Lower leg skin (tissue), 3 donors: ENCODE measurements around the gene UBE2M.
"Not testable (repeated sequence)": the region's sequence is repeated elsewhere in the genome, so short reads cannot be mapped to it uniquely, and the experiment has no call there.

ENCODE experiments used
- POLR2A ChIP-seq, 2 donors: fragments of 450-650 bp; IDR thresholded peaks; one replicate each; pipeline ENCODE4 v1.6.1; 2016 to 2017; ENCODE audit warnings: antibody characterized with exemption in 2 of 2, mild to moderate bottlenecking in 1 of 2, moderate library complexity in 1 of 2
- TF ChIP-seq, protein P1 (sequence below), 3 donors: fragments of 450-650 bp; IDR thresholded peaks; one replicate each; pipeline ENCODE4 v1.5.1; 2016; ENCODE audit warnings: antibody characterized with exemption in 3 of 3, mild to moderate bottlenecking in 3 of 3, moderate library complexity in 2 of 3

DNA sequence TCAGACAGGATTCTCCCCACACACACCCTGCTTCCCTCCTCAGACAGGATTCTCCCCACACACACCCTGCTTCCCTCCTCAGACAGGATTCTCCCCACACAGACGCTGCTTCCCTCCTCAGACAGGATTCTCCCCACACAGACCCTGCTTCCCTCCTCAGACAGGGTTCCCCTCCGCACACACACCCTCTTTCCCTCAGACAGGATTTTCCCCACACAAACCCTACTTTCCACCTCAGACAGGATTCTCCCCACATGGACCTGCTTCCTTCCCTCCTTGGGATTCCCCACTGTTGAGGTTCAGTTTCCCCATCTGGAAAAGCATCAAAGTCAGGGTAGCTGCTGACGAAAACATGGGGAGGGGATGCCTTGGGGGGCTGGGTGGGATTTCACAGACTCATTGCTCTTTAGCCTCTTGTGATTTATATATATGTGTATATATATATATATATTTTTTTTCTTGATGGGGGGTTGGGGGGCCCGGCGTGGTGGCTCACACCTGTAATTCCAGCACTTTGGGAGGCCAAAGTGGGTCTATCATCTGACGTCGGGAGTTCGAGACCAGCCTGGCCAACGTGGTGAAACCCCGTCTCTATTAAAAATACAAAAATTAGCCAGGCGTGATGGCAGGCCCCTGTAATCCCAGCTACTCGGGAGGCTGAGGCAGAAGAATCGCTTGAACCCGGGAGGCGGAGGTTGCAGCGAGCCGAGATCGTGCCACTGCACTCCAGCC is 15.6 kb downstream of the UBE2M start:
- TF ChIP-seq, protein P1, sequence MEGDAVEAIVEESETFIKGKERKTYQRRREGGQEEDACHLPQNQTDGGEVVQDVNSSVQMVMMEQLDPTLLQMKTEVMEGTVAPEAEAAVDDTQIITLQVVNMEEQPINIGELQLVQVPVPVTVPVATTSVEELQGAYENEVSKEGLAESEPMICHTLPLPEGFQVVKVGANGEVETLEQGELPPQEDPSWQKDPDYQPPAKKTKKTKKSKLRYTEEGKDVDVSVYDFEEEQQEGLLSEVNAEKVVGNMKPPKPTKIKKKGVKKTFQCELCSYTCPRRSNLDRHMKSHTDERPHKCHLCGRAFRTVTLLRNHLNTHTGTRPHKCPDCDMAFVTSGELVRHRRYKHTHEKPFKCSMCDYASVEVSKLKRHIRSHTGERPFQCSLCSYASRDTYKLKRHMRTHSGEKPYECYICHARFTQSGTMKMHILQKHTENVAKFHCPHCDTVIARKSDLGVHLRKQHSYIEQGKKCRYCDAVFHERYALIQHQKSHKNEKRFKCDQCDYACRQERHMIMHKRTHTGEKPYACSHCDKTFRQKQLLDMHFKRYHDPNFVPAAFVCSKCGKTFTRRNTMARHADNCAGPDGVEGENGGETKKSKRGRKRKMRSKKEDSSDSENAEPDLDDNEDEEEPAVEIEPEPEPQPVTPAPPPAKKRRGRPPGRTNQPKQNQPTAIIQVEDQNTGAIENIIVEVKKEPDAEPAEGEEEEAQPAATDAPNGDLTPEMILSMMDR (IDR thresholded peaks at IDR 0.05): not testable (repeated sequence)
- not testable (repeated sequence) for TF ChIP-seq POLR2A (IDR thresholded peaks at IDR 0.05)
